DOHH2 (cell line): Measurements from ENCODE around the gene MAP4K5.

Source experiments
- CTCF ChIP-seq: fragments of 200-600 bp; sonication (generic); IDR thresholded peaks from one replicate; pipeline ENCODE4 v1.5.1; 2014; ENCODE audit warnings: antibody characterized with exemption, mild to moderate bottlenecking, low read depth, low read length; ENCODE audit not compliant: poor library complexity, severe bottlenecking
- EZH2phosphoT487 ChIP-seq: fragments of 200-600 bp; sonication (generic); IDR thresholded peaks from 2 replicates; pipeline ENCODE4 v1.6.1; 2017; ENCODE audit warnings: borderline replicate concordance, mild to moderate bottlenecking, antibody characterized with exemption, low read length, moderate library complexity, mixed read lengths

GRCh38 chr14:50575769-50576168 lies 43.4 kb upstream of the MAP4K5 start:
- TF ChIP-seq CTCF = no peak
- TF ChIP-seq EZH2phosphoT487 = no peak
